ENCODE measurements around the gene ERC2. TPM values are rescaled to one million over a fixed set of nuclear protein-coding genes. Genes with fewer than 3 reads are reported as not detected.

The ERC2 gene
- total RNA-seq, 2 donors from 2014 or later: 0.21 to 0.30 TPM

DNA sequence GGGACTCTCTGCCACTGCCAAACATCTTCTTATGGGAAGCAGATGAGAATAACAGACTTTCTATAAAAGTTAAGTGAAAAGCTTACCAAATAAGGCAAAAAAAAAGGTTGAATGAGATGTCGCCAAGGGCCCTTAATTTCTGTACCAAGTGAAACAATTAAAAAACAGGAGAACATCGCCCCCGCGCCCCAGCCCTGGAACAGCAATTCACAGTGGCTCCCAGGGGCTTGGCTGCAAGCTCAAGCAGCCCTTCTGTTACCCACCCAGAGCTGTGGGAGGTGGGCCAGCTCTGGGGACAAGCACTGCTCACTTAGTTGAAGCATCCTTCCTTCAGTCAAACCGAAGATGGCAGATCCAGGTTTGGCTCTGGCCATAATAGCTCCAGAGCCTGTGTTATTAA, 208.0 kb downstream of the ERC2 start:
- TF ChIP-seq CTCF (IDR thresholded peaks at IDR 0.05): no peak
- intact Hi-C loops (cut with DNase I): no loop called here
- Histone ChIP-seq H3K36me3 (no peaks in the 10 kb centered on the region), H3K9ac (ENCODE audit: low read depth in 2 of 2, low read length in 2 of 2) (no peak overlapping the region), H3K9me3 (no peaks in the 10 kb centered on the region), H3K27me3 (no peaks in the 10 kb centered on the region), H3K27ac (no peak overlapping the region), H3K4me1 (no peaks in the 10 kb centered on the region), H3K4me3 (no peak overlapping the region)
- DNase-seq: no peak

GRCh38 chr3:56257826-56258225, 210.4 kb downstream of the ERC2 start:
- no peak for TF ChIP-seq CTCF (IDR thresholded peaks at IDR 0.05)
- Histone ChIP-seq H3K27me3 (no peaks in the 10 kb centered on the region), H3K4me1 (no peaks in the 10 kb centered on the region), H3K36me3 (no peaks in the 10 kb centered on the region), H3K9me3 (no peaks in the 10 kb centered on the region), H3K9ac (ENCODE audit: low read depth in 2 of 2, low read length in 2 of 2) (no peak overlapping the region), H3K27ac (no peak overlapping the region), H3K4me3 (no peak overlapping the region)
- intact Hi-C loops (cut with DNase I): no loop called here
- DNase-seq: no peak

GRCh38 chr3:56254835-56255234, 213.4 kb downstream of the ERC2 start:
- no peaks in the 10 kb centered on the region for H3K27me3 ChIP-seq
- no peak overlapping the region for H3K4me3 ChIP-seq
- TF ChIP-seq CTCF (IDR thresholded peaks at IDR 0.05): no peak
- H3K4me1 ChIP-seq: no peaks in the 10 kb centered on the region
- intact Hi-C loops (cut with DNase I): loop anchor here (5.0 kb wide), 2 partner anchors 768 to 1403 kb away; partner anchors contain the start of gene WNT5A
- no peaks in the 10 kb centered on the region for H3K36me3 ChIP-seq
- DNase-seq: no peak
- H3K9ac ChIP-seq (ENCODE audit: low read depth in 2 of 2, low read length in 2 of 2): no peak overlapping the region
- no peak overlapping the region for H3K27ac ChIP-seq
- H3K9me3 ChIP-seq: no peaks in the 10 kb centered on the region

DNA sequence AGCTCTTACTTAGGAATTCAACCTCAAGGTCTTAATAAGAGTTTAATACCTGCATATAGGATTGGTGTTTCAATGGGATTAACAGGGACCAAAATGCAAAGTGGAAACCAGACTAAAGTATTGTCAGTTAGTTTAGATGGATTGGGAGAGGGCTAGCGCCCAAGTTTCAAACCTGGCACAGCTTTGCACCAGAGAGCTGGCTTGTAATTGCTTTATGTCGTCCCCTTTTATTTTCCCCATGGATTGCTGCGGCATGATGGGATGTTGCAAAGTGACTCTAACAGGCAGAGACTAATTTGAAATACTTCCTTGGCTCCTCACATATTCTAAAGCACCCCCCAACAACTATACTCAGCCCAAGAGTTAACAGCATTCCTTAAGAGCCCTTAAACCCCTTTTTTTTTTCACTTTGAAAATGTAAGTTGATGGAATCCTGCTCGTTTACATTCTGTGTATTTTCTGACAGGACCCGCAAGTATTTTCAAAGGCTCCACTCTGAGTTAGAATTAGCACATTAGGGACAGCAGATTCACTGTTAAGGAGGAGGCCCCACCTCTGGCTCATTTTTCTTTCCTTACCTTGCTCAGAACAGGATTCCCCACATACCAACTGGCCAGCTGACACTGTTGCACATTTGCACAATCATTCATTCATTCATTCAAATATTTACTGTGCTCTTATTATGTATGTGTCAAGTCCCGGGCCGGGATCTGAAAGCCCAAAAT, 214.2 kb downstream of the ERC2 start:
- H3K4me3 ChIP-seq: no peak overlapping the region
- no peak overlapping the region for H3K9ac ChIP-seq (ENCODE audit: low read depth in 2 of 2, low read length in 2 of 2)
- intact Hi-C loops (cut with DNase I): loop anchor here (5.0 kb wide), 2 partner anchors 767 to 1402 kb away; partner anchors contain the start of gene WNT5A
- no peaks in the 10 kb centered on the region for H3K4me1 ChIP-seq
- no peaks in the 10 kb centered on the region for H3K27me3 ChIP-seq
- H3K9me3 ChIP-seq: no peaks in the 10 kb centered on the region
- TF ChIP-seq CTCF (IDR thresholded peaks at IDR 0.05): no peak
- no peaks in the 10 kb centered on the region for H3K36me3 ChIP-seq
- H3K27ac ChIP-seq: no peak overlapping the region
- DNase-seq: no peak

DNA sequence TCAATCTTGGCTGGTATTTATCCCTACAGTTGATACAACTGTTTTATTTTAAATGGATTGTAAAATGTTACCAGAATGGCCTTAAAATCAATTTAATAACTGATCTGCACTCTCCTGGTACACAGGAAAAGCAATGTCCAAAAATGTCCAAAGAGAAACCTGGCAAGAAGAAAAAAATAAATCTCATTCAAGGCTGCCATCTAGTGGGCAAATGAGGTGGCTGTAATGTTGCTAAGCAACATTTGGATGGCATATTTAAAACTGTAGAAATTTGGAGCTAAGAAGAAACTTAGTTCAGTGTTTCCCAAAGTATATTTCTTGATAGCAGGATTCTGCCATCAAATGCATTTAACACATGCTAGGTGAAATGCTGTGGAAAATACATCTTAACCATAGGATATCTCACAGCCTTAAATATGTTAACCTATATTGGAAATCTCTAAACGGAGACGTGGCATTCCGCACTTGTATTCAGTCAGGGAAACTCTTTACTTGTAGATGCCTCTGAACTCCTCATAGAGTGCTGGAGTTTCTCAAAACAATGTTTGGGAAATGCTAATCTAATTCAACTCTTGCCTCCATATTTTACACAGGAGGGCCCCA, 216.8 kb downstream of the ERC2 start:
- intact Hi-C loops (cut with DNase I): loop anchor here (5.0 kb wide), 2 partner anchors 764 to 1399 kb away; partner anchors contain the start of gene WNT5A
- DNase-seq: peak; percentile 44
- Histone ChIP-seq H3K9me3 (no peaks in the 10 kb centered on the region), H3K4me1 (no peaks in the 10 kb centered on the region), H3K27me3 (no peaks in the 10 kb centered on the region), H3K36me3 (no peaks in the 10 kb centered on the region), H3K27ac (no peak overlapping the region), H3K4me3 (no peak overlapping the region), H3K9ac (ENCODE audit: low read depth in 2 of 2, low read length in 2 of 2) (no peak overlapping the region)
- TF ChIP-seq CTCF (IDR thresholded peaks at IDR 0.05): peak; percentile 68
